Measurements from ENCODE around the gene EHMT2.

GRCh38 chr6:31844507-31844906 is 53.0 kb downstream of the EHMT2 start:
- TF ChIP-seq CTCF (conservative IDR thresholded peaks at IDR 0.05) (no peak), EZH2 (IDR thresholded peaks at IDR 0.05; ENCODE audit: low read depth) (no peak)
